ENCODE measurements around the gene PAK3. TPM values are rescaled to one million over a fixed set of nuclear protein-coding genes. Genes with fewer than 3 reads are reported as not detected.

Gene PAK3
- total and polyA plus RNA-seq, 4 donors: 0.03 to 0.79 (median 0.26) TPM

GRCh38 chrX:111086591-111087006 is 9.4 kb upstream of the PAK3 start:
- DNase-seq (ENCODE audit: low spot score): no peak
- H3K27me3 ChIP-seq (ENCODE audit: control insufficient read depth in 4 of 4, insufficient read depth in 4 of 4, low read length in 3 of 4): peaks cover 0 to 10% (median under 1%) of the 10 kb centered on the region in 4 donors
- no peak overlapping the region for H3K9ac ChIP-seq (ENCODE audit: low read depth in 1 of 2, low read length in 2 of 2)
- H3K9me3 ChIP-seq (ENCODE audit: control insufficient read depth in 4 of 4, low read length in 3 of 4): no peaks in the 10 kb centered on the region
- H3K4me3 ChIP-seq (ENCODE audit: low read depth in 1 of 3, low read length in 3 of 3): no peak overlapping the region
- WGBS: 80% methylated on average over 6 of the region's 6 CpGs
- H3K4me1 ChIP-seq (ENCODE audit: control insufficient read depth in 4 of 4, insufficient read depth in 4 of 4, low read length in 3 of 4): no peaks in the 10 kb centered on the region
- TF ChIP-seq GABPA (IDR thresholded peaks at IDR 0.05 in 1 of 2, conservative IDR thresholded peaks at IDR 0.05 in 1 of 2): no peak
- TF ChIP-seq, protein P1, sequence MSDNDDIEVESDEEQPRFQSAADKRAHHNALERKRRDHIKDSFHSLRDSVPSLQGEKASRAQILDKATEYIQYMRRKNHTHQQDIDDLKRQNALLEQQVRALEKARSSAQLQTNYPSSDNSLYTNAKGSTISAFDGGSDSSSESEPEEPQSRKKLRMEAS (IDR thresholded peaks at IDR 0.05): no peak
- TF ChIP-seq YY1 (IDR thresholded peaks at IDR 0.05): no peak
- no peak for TF ChIP-seq NR2F2 (IDR thresholded peaks at IDR 0.05)
- TF ChIP-seq ATF3 (IDR thresholded peaks at IDR 0.05): no peak
- TF ChIP-seq HNF4G (IDR thresholded peaks at IDR 0.05): no peak
- TF ChIP-seq, protein P2, sequence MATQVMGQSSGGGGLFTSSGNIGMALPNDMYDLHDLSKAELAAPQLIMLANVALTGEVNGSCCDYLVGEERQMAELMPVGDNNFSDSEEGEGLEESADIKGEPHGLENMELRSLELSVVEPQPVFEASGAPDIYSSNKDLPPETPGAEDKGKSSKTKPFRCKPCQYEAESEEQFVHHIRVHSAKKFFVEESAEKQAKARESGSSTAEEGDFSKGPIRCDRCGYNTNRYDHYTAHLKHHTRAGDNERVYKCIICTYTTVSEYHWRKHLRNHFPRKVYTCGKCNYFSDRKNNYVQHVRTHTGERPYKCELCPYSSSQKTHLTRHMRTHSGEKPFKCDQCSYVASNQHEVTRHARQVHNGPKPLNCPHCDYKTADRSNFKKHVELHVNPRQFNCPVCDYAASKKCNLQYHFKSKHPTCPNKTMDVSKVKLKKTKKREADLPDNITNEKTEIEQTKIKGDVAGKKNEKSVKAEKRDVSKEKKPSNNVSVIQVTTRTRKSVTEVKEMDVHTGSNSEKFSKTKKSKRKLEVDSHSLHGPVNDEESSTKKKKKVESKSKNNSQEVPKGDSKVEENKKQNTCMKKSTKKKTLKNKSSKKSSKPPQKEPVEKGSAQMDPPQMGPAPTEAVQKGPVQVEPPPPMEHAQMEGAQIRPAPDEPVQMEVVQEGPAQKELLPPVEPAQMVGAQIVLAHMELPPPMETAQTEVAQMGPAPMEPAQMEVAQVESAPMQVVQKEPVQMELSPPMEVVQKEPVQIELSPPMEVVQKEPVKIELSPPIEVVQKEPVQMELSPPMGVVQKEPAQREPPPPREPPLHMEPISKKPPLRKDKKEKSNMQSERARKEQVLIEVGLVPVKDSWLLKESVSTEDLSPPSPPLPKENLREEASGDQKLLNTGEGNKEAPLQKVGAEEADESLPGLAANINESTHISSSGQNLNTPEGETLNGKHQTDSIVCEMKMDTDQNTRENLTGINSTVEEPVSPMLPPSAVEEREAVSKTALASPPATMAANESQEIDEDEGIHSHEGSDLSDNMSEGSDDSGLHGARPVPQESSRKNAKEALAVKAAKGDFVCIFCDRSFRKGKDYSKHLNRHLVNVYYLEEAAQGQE (IDR thresholded peaks at IDR 0.05): no peak
- TF ChIP-seq TAF1 (conservative IDR thresholded peaks at IDR 0.05): no peak
- no peak for TF ChIP-seq EGR1 (IDR thresholded peaks at IDR 0.05; ENCODE audit: low read depth in 2 of 2)
- no peak for TF ChIP-seq HNF4A (conservative IDR thresholded peaks at IDR 0.05)
- TF ChIP-seq FOXA2 (IDR thresholded peaks at IDR 0.05): no peak
- no peak for TF ChIP-seq SP1 (IDR thresholded peaks at IDR 0.05)
- no peak for TF ChIP-seq FOXA1 (IDR thresholded peaks at IDR 0.05)
- TF ChIP-seq RAD21 (IDR thresholded peaks at IDR 0.05): no peak
- H3K27ac ChIP-seq (ENCODE audit: low read depth in 1 of 2, low read length in 2 of 2): no peak overlapping the region
- no peaks in the 10 kb centered on the region for H3K36me3 ChIP-seq (ENCODE audit: control insufficient read depth in 4 of 4, insufficient read depth in 3 of 4, low read depth in 1 of 4, low read length in 3 of 4)

GRCh38 chrX:111088628-111089027 is 7.4 kb upstream of the PAK3 start:
- Histone ChIP-seq H3K36me3 (ENCODE audit: control insufficient read depth in 4 of 4, insufficient read depth in 3 of 4, low read depth in 1 of 4, low read length in 3 of 4) (no peaks in the 10 kb centered on the region), H3K9me3 (ENCODE audit: control insufficient read depth in 4 of 4, low read length in 3 of 4) (no peaks in the 10 kb centered on the region), H3K9ac (ENCODE audit: low read depth in 1 of 2, low read length in 2 of 2) (no peak overlapping the region), H3K4me3 (ENCODE audit: low read depth in 1 of 3, low read length in 3 of 3) (no peak overlapping the region), H3K27ac (ENCODE audit: low read depth in 1 of 2, low read length in 2 of 2) (no peak overlapping the region), H3K4me1 (ENCODE audit: control insufficient read depth in 4 of 4, insufficient read depth in 4 of 4, low read length in 3 of 4) (no peaks in the 10 kb centered on the region), H3K27me3 (ENCODE audit: control insufficient read depth in 4 of 4, insufficient read depth in 4 of 4, low read length in 3 of 4) (peaks cover 0 to 13% (median 3%) of the 10 kb centered on the region in 4 donors)
- 45% methylated on average over 3 of the region's 3 CpGs for WGBS
- DNase-seq (ENCODE audit: low spot score): no peak
- TF ChIP-seq, protein P1 (IDR thresholded peaks at IDR 0.05): no peak
- TF ChIP-seq SP1 (IDR thresholded peaks at IDR 0.05) (no peak), EGR1 (IDR thresholded peaks at IDR 0.05; ENCODE audit: low read depth in 2 of 2) (no peak), ATF3 (IDR thresholded peaks at IDR 0.05) (no peak), YY1 (IDR thresholded peaks at IDR 0.05) (no peak), TAF1 (conservative IDR thresholded peaks at IDR 0.05) (no peak), GABPA (IDR thresholded peaks at IDR 0.05 in 1 of 2, conservative IDR thresholded peaks at IDR 0.05 in 1 of 2) (no peak), FOXA1 (IDR thresholded peaks at IDR 0.05) (no peak)
- TF ChIP-seq, protein P3, sequence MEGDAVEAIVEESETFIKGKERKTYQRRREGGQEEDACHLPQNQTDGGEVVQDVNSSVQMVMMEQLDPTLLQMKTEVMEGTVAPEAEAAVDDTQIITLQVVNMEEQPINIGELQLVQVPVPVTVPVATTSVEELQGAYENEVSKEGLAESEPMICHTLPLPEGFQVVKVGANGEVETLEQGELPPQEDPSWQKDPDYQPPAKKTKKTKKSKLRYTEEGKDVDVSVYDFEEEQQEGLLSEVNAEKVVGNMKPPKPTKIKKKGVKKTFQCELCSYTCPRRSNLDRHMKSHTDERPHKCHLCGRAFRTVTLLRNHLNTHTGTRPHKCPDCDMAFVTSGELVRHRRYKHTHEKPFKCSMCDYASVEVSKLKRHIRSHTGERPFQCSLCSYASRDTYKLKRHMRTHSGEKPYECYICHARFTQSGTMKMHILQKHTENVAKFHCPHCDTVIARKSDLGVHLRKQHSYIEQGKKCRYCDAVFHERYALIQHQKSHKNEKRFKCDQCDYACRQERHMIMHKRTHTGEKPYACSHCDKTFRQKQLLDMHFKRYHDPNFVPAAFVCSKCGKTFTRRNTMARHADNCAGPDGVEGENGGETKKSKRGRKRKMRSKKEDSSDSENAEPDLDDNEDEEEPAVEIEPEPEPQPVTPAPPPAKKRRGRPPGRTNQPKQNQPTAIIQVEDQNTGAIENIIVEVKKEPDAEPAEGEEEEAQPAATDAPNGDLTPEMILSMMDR (IDR thresholded peaks at IDR 0.05; ENCODE audit: low read depth, low read length, missing input control): no peak
